AG08395 (cell line): ENCODE data around the gene SGPP2.
A peak's percentile ranks its signal among the peaks of the same experiment; 100 is the strongest.
"Not testable (repeated sequence)": the region's sequence is repeated elsewhere in the genome, so short reads cannot be mapped to it uniquely, and the experiment has no call there.

Experiments used
- DNase-seq: peaks from one replicate; pipeline ENCODE4 v3.0.0; 2012; ENCODE audit warnings: mixed read lengths, low spot score

SGPP2 gene

DNA sequence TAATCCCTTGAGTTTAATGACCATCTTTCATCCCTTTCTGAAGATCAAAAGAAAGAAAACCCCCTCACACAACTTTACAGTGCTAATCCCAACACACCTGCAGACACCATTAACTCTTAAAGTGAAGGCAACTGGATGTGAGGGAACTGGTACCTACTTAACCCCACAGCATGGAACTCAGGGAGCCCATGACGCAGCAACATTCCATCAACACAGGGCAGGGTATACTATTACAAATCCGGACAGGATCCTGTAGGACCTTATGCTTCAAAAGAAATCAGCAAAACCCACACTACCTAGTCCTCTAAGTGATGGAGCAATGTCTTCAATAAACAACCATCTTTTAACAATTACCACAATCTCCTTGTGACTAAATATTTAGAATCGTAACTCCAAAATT, 153.0 kb downstream of the SGPP2 start:
- DNase-seq = no peak

DNA sequence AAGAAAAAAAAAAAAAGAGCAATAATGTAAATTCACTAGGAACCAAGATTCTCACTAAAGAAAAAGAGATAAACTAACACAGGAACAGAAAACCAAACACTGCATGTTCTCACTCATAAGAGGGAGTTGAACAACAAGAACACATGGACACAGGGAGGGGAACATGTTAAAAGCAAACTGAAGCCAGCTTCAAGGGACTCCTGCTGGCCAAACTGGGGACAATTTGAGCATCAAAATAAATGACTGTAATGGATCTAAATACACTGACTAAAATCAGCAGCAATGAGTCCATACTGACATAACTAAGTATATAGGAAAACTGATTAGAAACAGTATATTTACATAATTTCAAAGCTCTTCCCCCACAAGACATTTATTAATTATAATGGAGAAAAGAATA, 158.6 kb downstream of the SGPP2 start:
- DNase-seq = no peak

DNA sequence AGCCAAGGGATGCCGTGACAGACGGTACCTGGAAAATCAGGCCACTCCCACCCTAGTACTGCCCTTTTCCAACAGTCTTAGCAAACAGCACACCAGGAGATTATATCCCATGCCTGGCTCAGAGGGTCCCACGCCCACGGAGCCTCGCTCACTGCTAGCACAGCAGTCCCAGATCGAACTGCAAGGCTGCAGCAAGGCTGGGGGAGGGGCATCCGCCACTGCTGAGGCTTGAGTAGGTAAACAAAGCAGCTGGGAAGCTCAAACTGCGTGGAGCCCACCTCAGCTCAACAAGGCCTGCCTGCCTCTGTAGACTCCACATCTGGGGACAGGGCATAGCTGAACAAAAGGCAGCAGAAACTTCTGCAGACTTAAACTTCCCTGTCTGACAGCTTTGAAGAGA, 160.2 kb downstream of the SGPP2 start:
- not testable (repeated sequence) for DNase-seq

DNA sequence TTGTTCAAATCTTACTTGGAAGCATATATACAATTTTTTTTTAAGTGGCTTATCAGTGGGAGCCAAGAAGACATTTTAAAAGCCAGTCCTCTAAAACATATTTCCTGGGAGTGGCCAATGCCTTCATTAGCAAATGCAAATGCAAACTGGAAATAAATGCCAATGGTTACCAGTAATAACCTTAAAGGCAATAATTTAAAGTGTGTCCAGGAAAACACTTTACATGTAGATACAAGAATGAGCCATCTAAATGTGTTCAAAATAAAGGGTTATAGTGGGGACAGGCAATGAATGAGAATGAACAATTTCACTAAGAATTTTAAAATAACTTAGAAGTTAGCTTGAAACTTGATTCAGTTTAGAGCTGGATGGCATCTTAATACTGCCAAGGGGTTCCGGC, 167.3 kb downstream of the SGPP2 start:
- no peak for DNase-seq

DNA sequence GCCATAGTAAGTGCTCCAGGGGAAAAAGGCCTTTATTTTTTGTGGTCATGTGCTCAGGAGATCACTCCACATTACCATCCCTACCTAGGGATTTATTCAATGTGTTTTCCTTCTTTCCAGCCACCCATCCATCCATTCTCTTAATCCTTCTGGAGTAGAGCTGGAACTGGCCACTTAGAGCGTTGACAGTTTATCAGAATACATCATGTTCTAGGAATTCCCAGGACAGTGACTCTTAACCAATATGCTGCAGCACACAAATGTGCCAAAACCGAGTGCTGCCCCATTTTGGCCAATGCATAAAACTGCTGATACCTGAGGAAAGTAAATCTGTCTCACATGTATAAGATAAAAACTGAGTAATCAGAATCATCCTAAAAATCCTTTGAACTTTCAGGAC, 167.8 kb downstream of the SGPP2 start:
- no peak for DNase-seq

DNA sequence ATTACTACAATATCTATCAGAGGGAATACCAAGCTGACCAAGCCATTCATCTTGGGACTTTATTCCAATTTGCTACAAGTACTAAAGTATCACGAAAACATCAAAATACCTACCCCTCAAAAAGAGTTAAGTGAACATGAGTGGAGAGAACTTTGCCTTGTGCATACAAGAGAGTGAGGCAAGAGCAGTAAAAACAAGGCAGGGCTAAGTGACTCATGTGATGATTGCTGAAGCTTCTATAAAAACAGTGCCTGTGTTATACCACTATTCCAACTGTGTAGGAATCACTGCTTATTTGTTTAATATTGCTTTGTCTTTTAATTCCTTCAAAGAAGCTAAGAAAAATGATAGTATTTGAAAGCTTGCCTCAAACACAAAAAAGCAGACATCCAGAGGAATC, 170.3 kb downstream of the SGPP2 start:
- DNase-seq = peak; percentile 61

DNA sequence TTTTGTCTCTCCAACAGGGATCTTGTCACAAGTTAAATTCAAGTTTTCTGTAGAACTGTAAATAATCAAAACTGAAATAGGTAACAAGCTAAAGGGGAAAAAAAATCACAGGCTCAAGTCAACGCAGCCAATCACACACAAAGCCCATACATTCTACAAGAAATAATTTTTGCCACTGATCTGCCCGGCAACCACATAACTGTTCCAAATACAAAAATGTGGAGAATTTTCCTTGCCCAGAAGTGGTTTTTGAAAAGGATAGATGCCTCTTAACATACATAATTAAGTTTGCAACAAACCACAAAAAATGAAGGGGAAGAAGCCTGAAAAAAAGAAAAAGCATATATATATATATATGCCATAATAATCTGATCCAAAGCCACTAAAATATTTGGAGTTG, 171.2 kb downstream of the SGPP2 start:
- no peak for DNase-seq

DNA sequence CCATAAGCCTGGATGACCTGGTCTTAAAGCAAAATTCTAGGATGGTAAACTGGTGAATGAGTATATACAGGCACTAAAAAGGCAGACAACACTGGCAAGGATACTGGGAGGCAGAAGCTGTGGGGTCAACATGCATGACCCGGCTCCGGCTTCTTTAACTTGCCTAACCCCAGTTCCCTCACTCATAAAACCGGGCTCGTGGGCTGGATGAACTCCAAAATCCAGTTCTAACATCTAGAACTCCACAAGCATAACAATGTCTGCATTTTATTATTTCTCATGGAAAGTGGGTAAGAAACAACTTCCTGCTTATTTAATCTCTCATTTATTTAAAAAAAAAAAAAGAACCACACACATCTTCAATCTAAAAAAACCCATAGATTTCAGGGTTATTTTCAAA, 174.3 kb downstream of the SGPP2 start:
- DNase-seq = no peak

DNA sequence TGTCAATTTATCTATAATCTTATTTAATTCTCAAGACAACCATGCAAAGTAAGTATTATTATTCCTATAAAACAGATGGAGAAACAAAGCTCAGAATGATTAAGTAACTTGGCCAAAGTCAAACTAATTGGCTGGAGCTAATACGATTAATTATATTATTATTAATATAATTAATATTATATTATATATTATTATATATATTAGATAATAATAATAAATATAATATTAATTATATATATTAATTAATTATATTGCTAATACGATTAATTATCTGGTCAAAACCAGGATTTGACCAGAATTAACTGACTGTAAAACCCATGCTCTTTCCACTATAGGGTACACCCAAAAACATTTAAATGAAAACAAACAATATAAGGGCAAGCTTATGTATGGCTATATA, 179.2 kb downstream of the SGPP2 start:
- DNase-seq = no peak

DNA sequence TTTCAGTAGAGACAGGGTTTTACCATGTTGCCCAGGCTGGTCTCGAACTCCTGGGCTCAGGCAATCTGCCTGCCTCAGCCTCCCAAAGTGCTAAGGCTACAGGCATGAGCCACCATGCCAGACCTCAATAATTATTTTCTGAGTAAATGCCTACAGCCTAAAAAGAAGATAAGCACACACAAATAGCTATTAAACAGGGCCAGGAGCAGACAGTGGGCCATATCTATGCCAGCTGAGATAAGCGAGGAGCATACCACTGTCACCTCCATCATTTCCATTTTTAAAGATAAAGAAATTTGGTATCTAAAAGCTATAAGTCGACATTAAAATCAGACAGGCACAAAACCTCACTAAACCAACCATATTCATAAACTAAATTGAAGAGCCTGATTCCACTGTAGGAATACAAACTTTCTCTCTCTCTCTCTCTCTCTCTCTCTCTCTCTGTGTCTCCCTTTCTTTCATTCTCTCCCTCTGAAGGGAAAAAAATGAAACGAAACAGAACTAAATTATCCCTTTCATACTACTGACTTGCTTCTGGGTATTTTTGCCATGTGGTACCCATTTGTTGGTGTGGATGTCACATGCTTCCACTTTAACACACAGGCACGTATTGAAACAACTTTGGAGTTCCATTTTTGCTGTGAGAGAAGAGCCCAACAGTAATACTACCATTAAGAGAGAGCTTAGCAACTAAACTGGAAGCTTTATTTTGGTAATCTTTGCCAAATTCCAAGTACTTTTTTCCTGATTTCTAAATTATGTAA, 180.6 kb downstream of the SGPP2 start:
- DNase-seq = no peak

DNA sequence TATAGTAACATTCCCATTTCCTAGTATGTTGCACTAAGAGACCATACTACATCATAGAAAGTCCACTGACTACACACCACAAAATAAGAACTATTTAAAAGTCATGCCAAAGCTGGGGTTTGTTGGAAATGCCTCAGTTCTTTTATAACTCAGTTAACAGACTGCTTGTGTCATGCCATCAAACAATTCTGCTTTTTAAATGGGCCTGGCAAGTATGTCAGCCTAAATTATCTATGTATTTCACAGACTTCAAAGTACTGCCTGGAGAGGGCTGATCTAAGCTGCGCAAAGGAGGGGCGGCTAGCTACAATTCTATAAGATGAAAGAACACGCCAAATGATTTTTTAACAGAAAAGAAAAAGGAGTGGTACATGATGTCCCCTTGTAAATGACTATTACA, 182.0 kb downstream of the SGPP2 start:
- DNase-seq = no peak

DNA sequence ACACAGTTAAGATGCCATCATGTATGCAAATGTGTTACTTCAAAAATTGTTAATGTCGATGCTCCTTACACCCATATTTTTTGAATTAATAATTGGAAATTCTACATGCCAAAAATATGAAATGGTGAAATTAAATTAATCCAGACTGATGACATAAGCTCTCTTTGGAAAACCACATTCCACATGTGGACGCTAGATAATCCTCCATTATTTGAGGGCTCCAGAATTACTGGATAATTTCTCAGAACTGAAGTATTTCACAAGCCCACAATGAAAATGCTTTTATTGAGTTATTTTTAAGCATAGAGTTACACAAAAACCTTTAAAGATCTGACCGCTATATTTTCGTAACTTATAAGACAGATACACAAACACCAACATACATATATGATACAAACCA, 183.7 kb downstream of the SGPP2 start:
- peak; percentile 10 for DNase-seq

DNA sequence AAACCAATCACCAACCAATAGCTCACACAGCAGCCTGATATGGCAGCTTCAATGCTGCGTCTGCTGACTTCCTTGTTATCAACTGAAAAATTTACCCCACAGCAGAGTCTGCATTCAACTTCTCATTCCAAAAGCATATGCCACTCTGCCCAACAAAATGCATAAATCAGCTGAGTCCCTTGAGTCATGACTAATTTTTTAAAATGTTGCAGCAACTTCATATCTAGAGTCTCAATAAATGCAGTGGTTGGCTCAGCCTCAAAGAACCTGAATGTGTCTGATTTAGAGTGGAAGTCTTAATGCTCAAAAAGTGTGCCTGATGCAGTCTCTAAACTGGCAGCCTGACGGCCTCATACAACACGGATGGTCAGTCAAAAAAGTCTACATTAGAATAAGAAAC, 185.0 kb downstream of the SGPP2 start:
- no peak for DNase-seq
